IPS DF 19.7 (cell line): ENCODE results near the gene KRTAP10-11.

Source experiments
- DNase-seq: peaks from one replicate; pipeline ENCODE4 v3.0.0-alpha.2; 2013; ENCODE audit warnings: low read depth, low spot score

The KRTAP10-11 gene

GRCh38 chr21:44695184-44695583, 49.0 kb downstream of the KRTAP10-11 start:
- no peak for DNase-seq

DNA sequence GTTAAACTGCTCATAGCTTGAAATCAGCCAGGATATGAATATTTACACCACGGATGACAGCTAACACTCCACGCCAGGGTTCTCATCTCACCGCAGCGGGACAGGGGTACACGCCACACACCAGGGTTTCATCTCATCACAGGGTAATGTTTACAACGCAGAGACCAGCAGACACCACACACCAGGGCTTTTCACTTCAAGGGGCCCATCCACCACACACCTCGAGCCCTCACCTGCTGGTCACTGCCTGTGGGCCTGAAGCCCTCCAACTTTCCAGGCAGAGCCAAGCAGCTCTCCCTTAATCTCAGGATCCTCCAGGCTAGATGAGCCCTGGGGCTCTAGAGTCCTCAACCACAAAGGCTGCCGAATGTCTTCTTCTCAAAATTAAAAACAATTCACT, 49.4 kb downstream of the KRTAP10-11 start:
- DNase-seq, result no peak

DNA sequence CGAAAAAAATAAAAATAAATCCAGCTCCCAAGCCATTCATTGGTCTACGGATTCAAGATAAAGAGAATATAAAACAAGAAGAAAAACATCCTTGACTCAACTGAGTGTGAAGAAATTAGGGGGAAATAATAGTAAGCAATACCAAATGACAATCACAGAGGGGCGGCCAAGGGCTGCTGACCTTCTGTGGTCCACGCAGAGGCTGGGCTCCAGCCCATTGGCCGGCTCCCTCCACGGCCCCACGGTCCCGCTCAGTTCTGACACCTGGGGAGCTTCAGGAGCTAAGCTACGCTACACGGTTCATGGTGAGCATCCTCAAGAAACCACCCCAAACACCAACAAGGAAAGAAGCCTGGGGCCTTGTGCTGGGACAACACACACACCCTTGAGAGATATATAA, 50.4 kb downstream of the KRTAP10-11 start:
- DNase-seq, result no peak
